Breast epithelium (tissue), 3 donors: ENCODE data around the gene C20orf141.

Source experiments
- CTCF ChIP-seq, 3 donors: fragments of 450-650 bp; IDR thresholded peaks; one replicate each; pipeline ENCODE4 v1.5.1; 2016 to 2017; ENCODE audit warnings: antibody characterized with exemption in 3 of 3, mild to moderate bottlenecking in 3 of 3, moderate library complexity in 3 of 3
- POLR2A ChIP-seq: fragments of 450-650 bp; IDR thresholded peaks from one replicate; pipeline ENCODE4 v1.6.1; 2016; ENCODE audit warnings: antibody characterized with exemption, mild to moderate bottlenecking, moderate library complexity
- POLR2AphosphoS5 ChIP-seq, 3 donors: sonication (generic); formaldehyde crosslinking; IDR thresholded peaks; one replicate each; pipeline ENCODE4 v1.6.1; 2017; ENCODE audit warnings: antibody characterized with exemption in 3 of 3

DNA sequence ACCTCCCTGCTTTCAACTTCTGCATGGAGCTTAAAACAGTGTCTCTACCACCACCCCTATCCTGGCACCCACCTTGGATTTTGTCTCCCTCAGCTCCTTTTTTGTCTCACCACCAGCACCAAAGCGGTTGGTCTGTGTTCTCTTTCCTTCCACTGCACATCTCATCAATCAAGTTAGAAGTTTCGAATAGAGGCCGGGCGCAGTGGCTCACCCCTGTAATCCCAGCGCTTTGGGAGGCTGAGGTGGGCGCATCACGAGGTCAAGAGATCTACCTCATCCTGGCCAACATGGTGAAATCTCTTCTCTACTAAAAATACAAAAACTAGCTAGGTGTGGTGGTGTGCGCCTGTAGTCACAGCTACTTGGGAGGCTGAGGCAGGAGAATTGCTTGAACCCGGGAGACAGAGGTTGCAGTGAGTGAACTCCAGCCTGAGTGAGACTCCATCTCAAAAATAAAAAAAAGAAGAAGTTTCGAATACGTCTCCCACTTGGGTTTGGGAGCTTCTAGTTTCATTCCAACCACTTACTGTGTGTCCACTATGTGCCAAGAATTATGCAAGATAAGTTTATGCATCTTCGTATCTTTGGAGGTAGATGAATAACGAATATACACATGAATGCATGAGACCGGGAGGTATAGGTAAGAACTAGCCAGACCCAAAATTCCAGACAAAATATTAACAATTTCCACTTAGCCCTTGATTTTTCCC lies 19.8 kb downstream of the C20orf141 start:
- TF ChIP-seq POLR2AphosphoS5 (IDR thresholded peaks at IDR 0.05) (no peak), CTCF (IDR thresholded peaks at IDR 0.05) (no peak), POLR2A (no peak)
